Neural cell (in vitro differentiated cells): ENCODE measurements around the gene SLC24A3. TPM values are rescaled to one million over a fixed set of nuclear protein-coding genes. Genes with fewer than 3 reads are reported as not detected.
"Not testable (repeated sequence)": the region's sequence is repeated elsewhere in the genome, so short reads cannot be mapped to it uniquely, and the experiment has no call there.

ENCODE experiments used
- H2AFZ ChIP-seq: fragments of 200-600, 300-800 bp; sonication (generic), shearing (Covaris generic); 2 replicates; pipeline ENCODE4 v1.6.0; 2014; ENCODE audit warnings: low read depth, mild to moderate bottlenecking, antibody characterized with exemption, low read length, moderate library complexity
- H3F3A ChIP-seq: fragments of 200-600 bp; shearing (Covaris generic); 2 replicates; pipeline ENCODE4 v1.6.1; 2016; ENCODE audit warnings: mild to moderate bottlenecking, moderate library complexity, mixed read lengths, antibody characterized with exemption, low read length; ENCODE audit not compliant: insufficient read depth, poor library complexity, severe bottlenecking
- H3K27ac ChIP-seq: fragments of 200-600, 300-800 bp; sonication (generic), shearing (Covaris generic); 2 replicates; pipeline ENCODE4 v1.5.1; 2014; ENCODE audit warnings: mild to moderate bottlenecking, low read length, moderate library complexity
- H3K27me3 ChIP-seq: fragments of 300-800, 200-600 bp; sonication (generic), shearing (Covaris generic); 2 replicates; pipeline ENCODE4 v1.6.0; 2014; ENCODE audit warnings: mild to moderate bottlenecking, low read depth, low read length, moderate library complexity; ENCODE audit not compliant: insufficient read depth
- H3K36me3 ChIP-seq: fragments of 300-800, 200-600 bp; sonication (generic), shearing (Covaris generic); 2 replicates; pipeline ENCODE4 v1.5.1; 2014; ENCODE audit warnings: mild to moderate bottlenecking, antibody characterized with exemption, low read length, moderate library complexity; ENCODE audit not compliant: insufficient read depth
- H3K4me2 ChIP-seq: fragments of 300-800, 200-600 bp; sonication (generic), shearing (Covaris generic); 2 replicates; pipeline ENCODE4 v1.6.0; 2014; ENCODE audit warnings: mild to moderate bottlenecking, low read length
- H3K4me3 ChIP-seq: fragments of 300-800, 200-600 bp; sonication (generic), shearing (Covaris generic); 2 replicates; pipeline ENCODE4 v1.5.1; 2014; ENCODE audit warnings: mild to moderate bottlenecking, low read length, moderate library complexity
- H3K79me2 ChIP-seq: fragments of 200-600 bp; shearing (Covaris generic); replicated peaks from 2 replicates; pipeline ENCODE4 v1.6.0; 2014; ENCODE audit warnings: mild to moderate bottlenecking, low read length, moderate library complexity; ENCODE audit not compliant: insufficient read depth
- H3K9ac ChIP-seq: fragments of 300-800, 200-600 bp; sonication (generic), shearing (Covaris generic); 2 replicates; pipeline ENCODE4 v1.6.1; 2016; ENCODE audit warnings: mild to moderate bottlenecking, low read length, mixed read lengths
- H3K9me2 ChIP-seq: fragments of 200-600 bp; shearing (Covaris generic); 2 replicates; pipeline ENCODE4 v1.6.1; 2016; ENCODE audit warnings: mild to moderate bottlenecking, low read length, mixed read lengths; ENCODE audit not compliant: insufficient read depth
- H3K9me3 ChIP-seq: fragments of 200-600, 300-800 bp; sonication (generic), shearing (Covaris generic); 2 replicates; pipeline ENCODE4 v1.6.1; 2016; ENCODE audit warnings: mild to moderate bottlenecking, mixed run types, low read length, moderate library complexity, mixed read lengths
- H4K20me1 ChIP-seq: fragments of 200-600 bp; shearing (Covaris generic); 2 replicates; pipeline ENCODE4 v1.6.1; 2016; ENCODE audit warnings: mild to moderate bottlenecking, mixed run types; ENCODE audit not compliant: insufficient read depth
- CTCF ChIP-seq: fragments of 450-650 bp; IDR thresholded peaks from 2 replicates; pipeline ENCODE4 v1.5.1; 2014; ENCODE audit warnings: antibody characterized with exemption, mild to moderate bottlenecking, moderate library complexity; ENCODE audit not compliant: poor library complexity, severe bottlenecking
- EZH2 ChIP-seq: fragments of 200-600, 300-800 bp; shearing (Covaris generic), sonication (generic); IDR thresholded peaks from 2 replicates; pipeline ENCODE4 v1.6.1; 2014; ENCODE audit warnings: antibody characterized with exemption, low read length, borderline replicate concordance, mild to moderate bottlenecking; ENCODE audit not compliant: insufficient read depth, poor library complexity, severe bottlenecking
- MXI1 ChIP-seq: fragments of 450-650 bp; conservative IDR thresholded peaks from 2 replicates; pipeline ENCODE4 v1.6.1; 2014; ENCODE audit warnings: antibody characterized with exemption, mild to moderate bottlenecking; ENCODE audit not compliant: poor library complexity, severe bottlenecking
- POLR2AphosphoS5 ChIP-seq: IDR thresholded peaks from 2 replicates; pipeline ENCODE4 v1.6.1; 2012
- RAD21 ChIP-seq: fragments of 450-650 bp; conservative IDR thresholded peaks from 2 replicates; pipeline ENCODE4 v1.6.1; 2014; ENCODE audit warnings: antibody characterized with exemption, mild to moderate bottlenecking, moderate library complexity
- REST ChIP-seq: IDR thresholded peaks from 2 replicates; pipeline ENCODE4 v1.6.1; 2012; ENCODE audit warnings: borderline replicate concordance
- SMC3 ChIP-seq: fragments of 450-650 bp; conservative IDR thresholded peaks from 2 replicates; pipeline ENCODE4 v1.6.1; 2014; ENCODE audit warnings: antibody characterized with exemption, mild to moderate bottlenecking, moderate library complexity; ENCODE audit not compliant: poor library complexity
- TAF1 ChIP-seq: IDR thresholded peaks from 2 replicates; pipeline ENCODE4 v1.6.1; 2012; ENCODE audit warnings: low read depth
- polyA plus RNA-seq: library from polyadenylated mRNA; depleted of rRNA; stranded (reverse); fragments of >200 nt; gene quantifications from 2 replicates; pipeline ENCODE4 v1.2.3, GENCODE V29; 2014

The SLC24A3 gene
- polyA plus RNA-seq, 1 donor from 2014 or later = 6.5 TPM

GRCh38 chr20:19677336-19677735, 464.9 kb downstream of the SLC24A3 start:
- Histone ChIP-seq H3K79me2 (no peaks in the 10 kb centered on the region), H3F3A (no peaks in the 10 kb centered on the region), H3K4me2 (no peak overlapping the region), H4K20me1 (no peaks in the 10 kb centered on the region), H3K9me2 (no peaks in the 10 kb centered on the region), H3K4me3 (no peak overlapping the region), H3K9me3 (no peaks in the 10 kb centered on the region), H2AFZ (no peak overlapping the region), H3K9ac (no peak overlapping the region), H3K27me3 (no peaks in the 10 kb centered on the region), H3K27ac (no peak overlapping the region), H3K36me3 (no peaks in the 10 kb centered on the region)
- TF ChIP-seq POLR2AphosphoS5 (no peak), TAF1 (no peak), CTCF (no peak), MXI1 (no peak)

GRCh38 chr20:19678591-19678990, 466.1 kb downstream of the SLC24A3 start:
- H3K36me3 ChIP-seq, H3F3A ChIP-seq, H2AFZ ChIP-seq, H3K79me2 ChIP-seq, H3K9ac ChIP-seq, H4K20me1 ChIP-seq, H3K4me2 ChIP-seq, H3K27ac ChIP-seq, H3K9me3 ChIP-seq, H3K27me3 ChIP-seq, H3K4me3 ChIP-seq, H3K9me2 ChIP-seq: not testable (repeated sequence)

GRCh38 chr20:19679900-19680495, 467.6 kb downstream of the SLC24A3 start:
- no peaks in the 10 kb centered on the region for H3K27me3 ChIP-seq
- H3K9me2 ChIP-seq = no peaks in the 10 kb centered on the region
- H3F3A ChIP-seq = no peaks in the 10 kb centered on the region
- H3K36me3 ChIP-seq = no peaks in the 10 kb centered on the region
- no peak overlapping the region for H3K9ac ChIP-seq
- TF ChIP-seq REST = no peak
- TF ChIP-seq POLR2AphosphoS5 = no peak
- no peak for TF ChIP-seq EZH2
- no peak for TF ChIP-seq RAD21
- TF ChIP-seq MXI1 = no peak
- TF ChIP-seq TAF1 = no peak
- TF ChIP-seq SMC3 = no peak
- TF ChIP-seq CTCF = no peak
- H3K4me2 ChIP-seq = no peak overlapping the region
- no peak overlapping the region for H3K4me3 ChIP-seq
- H3K79me2 ChIP-seq = no peaks in the 10 kb centered on the region
- H4K20me1 ChIP-seq = no peaks in the 10 kb centered on the region
- no peak overlapping the region for H3K27ac ChIP-seq
- no peak overlapping the region for H2AFZ ChIP-seq
- no peaks in the 10 kb centered on the region for H3K9me3 ChIP-seq
